GM12891 (cell line): ENCODE data around the gene PSMB3.

Source experiments
- DNase-seq: peaks from one replicate; pipeline ENCODE4 v3.0.0; 2011; ENCODE audit warnings: low spot score; ENCODE audit not compliant: insufficient read length
- FAIRE-seq: peaks from 2 replicates; lab custom pipeline; 2011; peaks lifted over from hg19 to GRCh38; lab: Jason Lieb, UNC
- PAX5 ChIP-seq: IDR thresholded peaks from 2 replicates; pipeline ENCODE4 v1.6.1; 2011; ENCODE audit warnings: low read length, moderate library complexity, mild to moderate bottlenecking; ENCODE audit not compliant: insufficient read depth, severe bottlenecking
- POLR2A ChIP-seq: IDR thresholded peaks from 2 replicates; pipeline ENCODE4 v1.6.1; 2011; ENCODE audit warnings: low read depth, low read length, control low read depth
- POLR2AphosphoS5 ChIP-seq: IDR thresholded peaks from 2 replicates; pipeline ENCODE4 v1.6.1; 2011; ENCODE audit warnings: low read depth, low read length, control low read depth
- POU2F2 ChIP-seq: IDR thresholded peaks from 2 replicates; pipeline ENCODE4 v1.6.1; 2011; ENCODE audit warnings: low read depth, mild to moderate bottlenecking, control low read depth, low read length, moderate library complexity
- SPI1 ChIP-seq: IDR thresholded peaks from 2 replicates; pipeline ENCODE4 v1.6.1; 2011; ENCODE audit warnings: low read depth, low read length, control low read depth
- TAF1 ChIP-seq: IDR thresholded peaks from 2 replicates; pipeline ENCODE4 v1.6.1; 2011; ENCODE audit warnings: low read depth, low read length, control low read depth

The PSMB3 gene

GRCh38 chr17:38707678-38708351, 44.7 kb upstream of the PSMB3 start:
- no peak for FAIRE-seq
- no peak for DNase-seq
- no peak for TF ChIP-seq SPI1
- no peak for TF ChIP-seq POU2F2
- no peak for TF ChIP-seq POLR2AphosphoS5
- no peak for TF ChIP-seq POLR2A
- no peak for TF ChIP-seq TAF1
- no peak for TF ChIP-seq PAX5

- FAIRE-seq: no peak
- no peak for DNase-seq
- TF ChIP-seq POU2F2 (no peak), TAF1 (no peak), SPI1 (no peak), PAX5 (no peak), POLR2AphosphoS5 (no peak), POLR2A (no peak)
Measured at GRCh38 chr17:38709104-38709820, 43.3 kb upstream of the PSMB3 start.

DNA sequence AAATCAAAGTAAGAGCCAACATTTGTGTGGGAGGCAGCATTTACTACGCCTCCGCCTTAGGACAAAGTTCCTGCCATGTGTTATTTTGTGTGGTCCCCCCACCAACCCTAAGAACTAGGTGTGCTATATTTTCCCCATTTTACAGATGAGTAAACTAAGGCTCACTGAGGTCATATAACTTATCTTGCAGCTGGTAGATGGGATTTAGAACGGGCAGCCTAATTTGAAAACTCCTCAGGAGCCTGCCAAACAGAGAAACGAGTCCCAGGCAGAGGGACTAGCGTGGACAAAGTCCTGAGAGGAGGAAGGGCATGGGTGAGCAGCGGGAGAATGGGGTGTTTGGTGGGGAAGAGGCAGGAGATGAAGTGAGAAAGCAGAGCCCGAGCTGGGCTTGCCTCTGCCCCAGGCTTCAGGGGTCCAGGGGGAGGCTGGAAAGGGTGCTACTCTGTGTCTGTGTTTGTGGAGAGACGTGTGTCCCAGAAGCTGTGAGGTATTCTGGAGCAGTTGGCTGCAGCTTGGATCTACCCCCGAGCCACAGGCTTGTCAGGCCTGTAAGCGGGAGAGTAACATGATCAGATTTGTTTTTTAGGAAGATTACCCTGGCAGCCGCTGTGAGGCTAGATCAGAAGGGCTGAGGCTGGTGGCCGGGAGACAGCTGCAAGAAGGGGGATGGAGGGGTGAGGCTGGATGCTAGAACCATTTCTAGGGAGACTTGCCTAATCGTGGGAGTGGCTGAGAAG, 42.5 kb upstream of the PSMB3 start:
- DNase-seq (no peak), FAIRE-seq (no peak)
- TF ChIP-seq PAX5 (no peak), SPI1 (no peak), POLR2AphosphoS5 (no peak), POU2F2 (no peak), TAF1 (no peak), POLR2A (no peak)

GRCh38 chr17:38710604-38710962, 42.0 kb upstream of the PSMB3 start:
- TF ChIP-seq POU2F2: no peak
- no peak for TF ChIP-seq TAF1
- TF ChIP-seq POLR2AphosphoS5: no peak
- no peak for TF ChIP-seq POLR2A
- TF ChIP-seq SPI1: no peak
- TF ChIP-seq PAX5: no peak
- FAIRE-seq (no peak), DNase-seq (no peak)

- DNase-seq: no peak
- TF ChIP-seq POLR2AphosphoS5 (no peak), TAF1 (no peak)
- FAIRE-seq: no peak
Measured at GRCh38 chr17:38710985-38711384, 41.6 kb upstream of the PSMB3 start.

DNA sequence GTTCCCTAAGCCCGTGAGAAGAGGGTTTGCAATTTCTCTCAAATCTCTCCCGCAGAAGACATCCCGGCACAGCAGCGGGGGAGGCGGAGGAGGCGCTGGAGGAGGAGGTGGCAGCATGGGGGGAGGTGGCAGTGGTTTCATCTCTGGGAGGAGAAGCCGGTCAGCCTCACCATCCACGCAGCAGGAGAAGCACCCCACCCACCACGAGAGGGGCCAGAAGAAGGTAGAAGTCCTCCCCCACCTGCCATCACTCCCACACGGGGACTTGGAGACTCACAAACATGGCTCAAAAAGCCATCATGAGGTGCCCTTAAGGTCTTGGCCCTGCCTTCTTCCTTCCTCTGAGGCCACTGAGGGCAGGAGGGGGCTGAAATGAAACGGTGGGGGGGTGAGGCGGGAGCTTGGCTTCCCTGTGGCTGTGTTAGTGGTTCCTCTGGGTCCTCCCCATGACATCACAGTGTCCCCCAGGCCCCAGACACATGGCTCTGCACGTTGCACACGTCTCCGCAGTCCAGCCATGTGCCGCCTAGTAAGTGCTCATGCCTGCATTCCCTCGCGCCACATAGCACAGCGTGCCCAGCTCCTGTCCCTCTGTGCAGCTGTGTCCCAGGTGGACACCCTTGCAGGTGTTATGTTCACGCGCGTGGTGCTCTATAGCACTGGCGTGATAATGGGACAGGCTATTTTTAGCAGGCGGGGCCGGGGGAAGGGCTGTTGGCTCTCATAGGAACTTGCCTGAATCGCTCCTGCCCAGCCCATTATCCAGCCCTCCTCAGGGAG, 40.6 kb upstream of the PSMB3 start:
- no peak for DNase-seq
- no peak; the same call in 1 of the 2 replicates for TF ChIP-seq POLR2A
- peak; percentile 55; the same call in 1 of the 2 replicates for TF ChIP-seq POLR2AphosphoS5
- FAIRE-seq: no peak

DNA sequence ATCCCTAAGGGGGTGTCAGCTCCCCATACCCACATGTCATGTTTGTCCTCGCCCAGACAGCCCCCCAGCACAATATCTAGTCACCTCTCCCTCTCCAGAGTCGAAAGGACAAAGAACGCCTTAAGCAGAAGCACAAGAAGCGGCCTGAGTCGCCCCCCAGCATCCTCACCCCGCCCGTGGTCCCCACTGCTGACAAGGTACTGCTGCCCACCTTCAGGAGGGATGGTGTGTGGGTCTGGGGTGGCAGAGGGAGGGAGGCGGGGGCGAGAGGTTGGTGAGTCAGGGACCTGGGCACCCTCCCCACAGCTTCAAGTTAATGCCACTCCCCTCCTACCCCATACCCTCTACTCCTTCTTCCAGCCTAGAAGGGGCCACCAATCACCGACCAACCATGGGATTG, 39.9 kb upstream of the PSMB3 start:
- FAIRE-seq (no peak), DNase-seq (no peak)
- no peak for TF ChIP-seq POU2F2
- TF ChIP-seq POLR2A: no peak
- TF ChIP-seq SPI1: no peak
- TF ChIP-seq POLR2AphosphoS5: no peak
- no peak for TF ChIP-seq TAF1
- TF ChIP-seq PAX5: no peak

- TF ChIP-seq POU2F2: no peak
- no peak for TF ChIP-seq TAF1
- TF ChIP-seq SPI1: no peak
- TF ChIP-seq POLR2A: no peak
- TF ChIP-seq PAX5: no peak
- no peak for TF ChIP-seq POLR2AphosphoS5
- no peak for DNase-seq
- FAIRE-seq: no peak
Measured at GRCh38 chr17:38713456-38714075, 39.0 kb upstream of the PSMB3 start.
